Activated T-cell treated with anti-CD3 and anti-CD28 coated beads, Interleukin-2, amount 50 U/mL, for 72 hours (primary cell): ENCODE measurements around the gene FHDC1. TPM values are rescaled to one million over a fixed set of nuclear protein-coding genes. Genes with fewer than 3 reads are reported as not detected.

Experiments used
- ATAC-seq, 2 donors: fragments of 150-1000 bp; cut with Tn5 transposase; replicated peaks in 1 of 2; 2 replicates each; pipeline ENCODE4 v1.10.0; 2021; ENCODE audit warnings: moderate library complexity in 2 of 2, mild to moderate bottlenecking in 1 of 2
- DNase-seq, 2 donors: peaks; one replicate each; pipeline ENCODE4 v3.0.0; 2021 to 2022; ENCODE audit warnings: mixed read lengths in 1 of 2
- H3K27ac Mint-ChIP-seq: one replicate; pipeline ENCODE4 v1.8.0; 2022; ENCODE audit warnings: mild to moderate bottlenecking, moderate library complexity, mixed read lengths
- H3K27me3 Mint-ChIP-seq: one replicate; pipeline ENCODE4 v1.8.0; 2022; ENCODE audit warnings: low read depth, mixed read lengths
- H3K36me3 Mint-ChIP-seq, 2 donors: one replicate each; pipeline ENCODE4 v1.8.0; 2022; ENCODE audit warnings: mixed read lengths in 2 of 2, mild to moderate bottlenecking in 1 of 2; ENCODE audit not compliant: insufficient read depth in 2 of 2
- H3K4me1 Mint-ChIP-seq: one replicate; pipeline ENCODE4 v1.8.0; 2022; ENCODE audit warnings: low read depth, mixed read lengths
- H3K4me3 Mint-ChIP-seq, 2 donors: one replicate each; pipeline ENCODE4 v1.8.0; 2022; ENCODE audit warnings: mild to moderate bottlenecking in 2 of 2, mixed read lengths in 2 of 2, moderate library complexity in 2 of 2
- H3K9me3 Mint-ChIP-seq, 2 donors: one replicate each; pipeline ENCODE4 v1.8.0; 2022; ENCODE audit warnings: mixed read lengths in 2 of 2
- total RNA-seq, 2 donors: library from RNA; stranded (reverse); gene quantifications; one replicate each; pipeline ENCODE4 v1.2.3, GENCODE V29; 2022

FHDC1 gene
- total RNA-seq, 2 donors from 2014 or later = 0.10 to 0.14 TPM

DNA sequence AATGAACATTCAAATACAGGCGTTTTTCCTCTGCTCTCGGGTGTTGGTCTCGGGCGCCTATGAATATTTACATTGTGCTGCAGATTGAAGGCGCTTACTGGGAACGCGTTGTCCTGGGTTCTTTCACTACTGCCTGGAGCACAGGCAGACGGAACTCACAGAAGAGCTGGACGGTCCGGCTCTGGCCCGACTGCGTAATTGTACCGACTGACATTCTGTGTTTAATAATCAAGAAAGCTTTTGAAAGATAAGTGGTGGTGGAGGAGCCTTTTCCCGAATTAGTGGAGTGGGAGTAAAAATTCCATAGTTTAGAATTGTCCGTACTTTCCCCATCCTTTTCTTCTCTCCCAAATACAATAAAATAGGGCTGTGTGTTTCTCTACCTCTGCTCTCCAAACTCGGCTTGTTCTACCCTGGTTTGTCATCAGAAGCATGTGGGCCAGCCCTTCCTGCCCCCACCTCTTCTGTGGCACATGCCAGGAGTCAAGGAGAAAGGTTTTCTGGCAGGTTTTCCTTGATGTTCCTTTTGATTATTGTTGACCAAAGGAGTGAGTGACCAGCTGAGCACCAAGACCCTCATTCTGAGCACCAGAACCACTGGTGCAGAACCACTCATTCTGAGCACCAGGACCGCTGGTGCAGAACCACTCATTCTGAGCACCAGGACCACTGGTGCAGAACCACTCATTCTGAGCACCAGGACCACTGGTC is 2.3 kb downstream of the FHDC1 start:
- H3K9me3 Mint-ChIP-seq = no peaks in the 10 kb centered on the region
- H3K27ac Mint-ChIP-seq = no peak overlapping the region
- H3K27me3 Mint-ChIP-seq = peaks cover 59% of the 10 kb centered on the region
- DNase-seq (no peak), ATAC-seq (no peak)
- peak overlapping the region; percentile 72 to 93 for H3K4me3 Mint-ChIP-seq
- peaks cover 23% of the 10 kb centered on the region for H3K4me1 Mint-ChIP-seq
- peaks cover 0 to 2% of the 10 kb centered on the region in 2 donors for H3K36me3 Mint-ChIP-seq

DNA sequence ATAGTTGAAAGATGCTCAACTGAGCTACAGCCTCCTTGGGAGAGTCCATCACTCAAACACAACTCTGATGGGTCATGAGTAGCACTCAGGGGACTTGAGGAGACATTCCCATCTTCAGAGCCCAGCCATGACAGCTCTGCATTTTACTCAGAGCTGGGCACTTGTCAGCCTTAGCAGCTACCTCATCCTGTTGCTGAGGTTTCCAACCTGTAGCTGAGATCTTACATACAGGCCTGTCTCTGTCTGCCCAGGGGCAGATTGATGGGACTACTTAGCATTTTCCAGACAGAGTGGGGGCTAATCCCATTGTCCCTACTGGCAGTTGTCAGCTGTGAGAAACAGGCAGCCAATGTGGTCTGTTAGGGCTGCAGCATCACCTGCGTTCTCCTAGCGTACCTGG is 3.5 kb downstream of the FHDC1 start:
- ATAC-seq (no peak), DNase-seq (no peak)
- H3K27me3 Mint-ChIP-seq = peaks cover 46% of the 10 kb centered on the region
- no peaks in the 10 kb centered on the region for H3K9me3 Mint-ChIP-seq
- peaks cover 0 to 2% of the 10 kb centered on the region in 2 donors for H3K36me3 Mint-ChIP-seq
- H3K4me1 Mint-ChIP-seq = peaks cover 21% of the 10 kb centered on the region
- H3K27ac Mint-ChIP-seq = no peak overlapping the region
- H3K4me3 Mint-ChIP-seq = no peak overlapping the region

- Mint-ChIP-seq H3K27ac (no peak overlapping the region), H3K27me3 (peaks cover 38% of the 10 kb centered on the region), H3K4me3 (no peak overlapping the region), H3K4me1 (peaks cover 12% of the 10 kb centered on the region), H3K9me3 (no peaks in the 10 kb centered on the region), H3K36me3 (peaks cover 0 to 2% of the 10 kb centered on the region in 2 donors)
- DNase-seq = no peak
- ATAC-seq = no peak
Measured at GRCh38 chr4:152940461-152940860, 4.3 kb downstream of the FHDC1 start.

DNA sequence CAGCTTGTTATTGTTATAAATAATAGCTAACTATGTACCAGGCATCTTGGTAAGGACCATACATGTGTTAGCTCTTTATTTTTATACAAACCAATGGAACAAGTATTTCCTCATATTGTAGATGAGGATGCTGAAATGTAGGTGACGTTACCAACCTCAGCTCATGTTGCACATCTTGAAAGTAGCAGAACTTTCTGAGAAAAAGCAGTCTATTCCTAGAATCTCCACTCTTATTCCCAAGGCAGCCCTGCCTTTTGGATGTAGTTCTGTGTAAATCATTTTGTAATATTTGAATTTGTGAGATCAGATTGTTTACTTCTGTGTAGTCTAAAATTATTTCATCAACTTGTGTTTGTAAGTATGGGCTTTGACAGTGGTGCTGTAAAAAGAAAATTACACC is 5.3 kb downstream of the FHDC1 start:
- Mint-ChIP-seq H3K27me3 (peaks cover 36% of the 10 kb centered on the region), H3K9me3 (no peaks in the 10 kb centered on the region), H3K27ac (no peak overlapping the region), H3K4me3 (no peak overlapping the region), H3K4me1 (peaks cover 9% of the 10 kb centered on the region), H3K36me3 (peaks cover 0 to 2% of the 10 kb centered on the region in 2 donors)
- ATAC-seq (no peak), DNase-seq (no peak)

- H3K27ac Mint-ChIP-seq = no peak overlapping the region
- peaks cover 43% of the 10 kb centered on the region for H3K27me3 Mint-ChIP-seq
- H3K4me3 Mint-ChIP-seq = no peak overlapping the region
Measured at GRCh38 chr4:152942346-152942745, 6.2 kb downstream of the FHDC1 start.

DNA sequence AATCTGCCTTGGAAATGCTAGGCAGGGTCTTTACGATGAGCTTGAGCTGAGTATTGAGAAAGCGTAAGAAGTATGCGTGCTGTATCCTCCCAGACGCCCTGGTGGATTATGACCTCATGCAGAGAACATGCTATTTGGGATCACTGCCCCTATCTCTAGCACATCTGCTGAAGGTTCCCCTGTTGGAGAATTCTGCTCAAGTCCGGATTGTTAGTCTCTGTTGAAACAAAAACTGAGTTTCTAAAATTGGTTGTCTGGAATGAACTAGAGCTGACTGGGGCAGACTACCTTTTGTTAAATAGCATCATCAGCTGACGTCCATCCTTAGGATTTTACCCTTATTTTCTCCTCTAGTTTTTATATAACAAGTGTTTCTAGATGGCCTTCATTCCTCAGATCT is 7.5 kb downstream of the FHDC1 start:
- no peak for ATAC-seq
- H3K27ac Mint-ChIP-seq = no peak overlapping the region
- no peaks in the 10 kb centered on the region for H3K9me3 Mint-ChIP-seq
- H3K4me3 Mint-ChIP-seq = no peak overlapping the region
- H3K36me3 Mint-ChIP-seq = no peaks in the 10 kb centered on the region
- H3K27me3 Mint-ChIP-seq = peaks cover 41% of the 10 kb centered on the region
- DNase-seq = no peak
- peaks cover under 1% of the 10 kb centered on the region for H3K4me1 Mint-ChIP-seq

More at GRCh38 chr4:152942346-152942745, 6.2 kb downstream of the FHDC1 start:
- Mint-ChIP-seq H3K9me3 (no peaks in the 10 kb centered on the region), H3K4me1 (peaks cover 9% of the 10 kb centered on the region), H3K36me3 (peaks cover 0 to 2% of the 10 kb centered on the region in 2 donors)
- ATAC-seq (no peak), DNase-seq (no peak)

DNA sequence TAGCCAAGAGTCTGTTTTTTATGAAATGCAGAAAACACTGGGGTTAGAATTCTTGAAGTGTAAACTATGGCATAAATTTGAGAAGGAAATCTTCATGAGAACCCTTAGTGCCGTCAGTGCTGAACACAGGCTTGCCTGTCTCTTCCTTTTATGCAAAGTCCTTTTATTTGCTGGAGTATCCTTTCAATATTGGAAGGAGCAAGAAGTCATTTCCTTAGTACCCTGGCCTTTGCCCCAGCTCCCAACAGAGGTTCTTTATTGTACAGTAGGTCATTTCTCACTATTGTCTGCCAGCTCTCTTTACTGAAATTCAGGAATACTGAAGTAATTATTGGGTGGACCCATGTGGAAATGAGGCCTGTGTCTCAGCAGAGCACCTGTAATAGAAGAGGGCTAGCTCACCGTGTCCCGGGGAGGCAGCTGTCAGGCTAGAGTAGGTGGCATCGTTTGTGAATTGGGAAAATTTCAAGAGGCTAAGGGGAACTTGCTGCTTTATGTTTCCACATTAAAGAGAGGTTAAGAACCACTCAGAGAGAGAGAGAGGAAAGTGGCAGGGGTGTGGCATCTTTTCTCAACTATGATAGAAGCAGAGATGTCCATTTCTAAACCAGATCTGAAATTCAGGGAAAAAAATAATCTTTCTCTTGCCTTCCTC is 8.7 kb downstream of the FHDC1 start:
- Mint-ChIP-seq H3K27ac (no peak overlapping the region), H3K4me3 (no peak overlapping the region), H3K4me1 (no peaks in the 10 kb centered on the region)

GRCh38 chr4:152945639-152946038 is 9.5 kb downstream of the FHDC1 start:
- Mint-ChIP-seq H3K4me3 (no peak overlapping the region), H3K27ac (no peak overlapping the region), H3K9me3 (no peaks in the 10 kb centered on the region), H3K27me3 (peaks cover 21% of the 10 kb centered on the region), H3K36me3 (no peaks in the 10 kb centered on the region), H3K4me1 (no peaks in the 10 kb centered on the region)
- DNase-seq (no peak), ATAC-seq (no peak)

More for the DNA sequence above, 8.7 kb downstream of the FHDC1 start:
- ATAC-seq (no peak), DNase-seq (no peak)
- Mint-ChIP-seq H3K36me3 (no peaks in the 10 kb centered on the region), H3K9me3 (no peaks in the 10 kb centered on the region), H3K27me3 (peaks cover 30% of the 10 kb centered on the region)

DNA sequence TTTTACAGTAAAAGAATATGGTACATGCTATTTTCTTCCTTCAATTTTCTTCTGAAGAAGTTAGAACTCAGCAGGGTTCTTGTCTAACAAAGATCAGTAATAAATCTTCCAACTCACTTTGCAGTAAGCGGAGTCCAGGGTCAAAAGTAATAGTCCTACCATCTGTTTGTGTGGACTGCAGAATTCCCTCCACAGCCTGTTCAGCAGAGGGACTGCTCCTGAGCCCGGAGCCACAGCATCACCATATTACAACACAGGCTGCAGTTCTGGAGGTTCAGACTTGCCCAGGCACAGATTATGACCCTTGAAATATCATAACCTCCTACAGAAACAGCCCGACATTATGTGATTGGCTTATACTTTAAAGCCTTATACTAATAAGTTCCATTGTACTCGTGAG is 10.3 kb downstream of the FHDC1 start:
- Mint-ChIP-seq H3K27me3 (peaks cover 21% of the 10 kb centered on the region), H3K4me1 (no peaks in the 10 kb centered on the region), H3K9me3 (no peaks in the 10 kb centered on the region), H3K4me3 (no peak overlapping the region), H3K27ac (no peak overlapping the region), H3K36me3 (no peaks in the 10 kb centered on the region)
- ATAC-seq (no peak), DNase-seq (no peak)

GRCh38 chr4:152947311-152947710 is 11.2 kb downstream of the FHDC1 start:
- DNase-seq (no peak), ATAC-seq (no peak)
- no peak overlapping the region for H3K4me3 Mint-ChIP-seq
- H3K4me1 Mint-ChIP-seq = no peaks in the 10 kb centered on the region
- H3K27ac Mint-ChIP-seq = no peak overlapping the region
- peaks cover 15% of the 10 kb centered on the region for H3K27me3 Mint-ChIP-seq
- H3K9me3 Mint-ChIP-seq = no peaks in the 10 kb centered on the region
- no peaks in the 10 kb centered on the region for H3K36me3 Mint-ChIP-seq

- H3K9me3 Mint-ChIP-seq = no peaks in the 10 kb centered on the region
- H3K27me3 Mint-ChIP-seq = peaks cover 15% of the 10 kb centered on the region
- DNase-seq (no peak), ATAC-seq (no peak)
- H3K4me3 Mint-ChIP-seq = no peak overlapping the region
- no peaks in the 10 kb centered on the region for H3K4me1 Mint-ChIP-seq
- H3K36me3 Mint-ChIP-seq = no peaks in the 10 kb centered on the region
- no peak overlapping the region for H3K27ac Mint-ChIP-seq
Measured at GRCh38 chr4:152949930-152950329, 13.8 kb downstream of the FHDC1 start.

GRCh38 chr4:152950402-152951274 is 14.5 kb downstream of the FHDC1 start:
- H3K4me1 Mint-ChIP-seq = no peaks in the 10 kb centered on the region
- H3K27me3 Mint-ChIP-seq = peaks cover 15% of the 10 kb centered on the region
- ATAC-seq (no peak), DNase-seq (no peak)
- H3K36me3 Mint-ChIP-seq = no peaks in the 10 kb centered on the region
- no peaks in the 10 kb centered on the region for H3K9me3 Mint-ChIP-seq
- no peak overlapping the region for H3K27ac Mint-ChIP-seq
- H3K4me3 Mint-ChIP-seq = no peak overlapping the region

DNA sequence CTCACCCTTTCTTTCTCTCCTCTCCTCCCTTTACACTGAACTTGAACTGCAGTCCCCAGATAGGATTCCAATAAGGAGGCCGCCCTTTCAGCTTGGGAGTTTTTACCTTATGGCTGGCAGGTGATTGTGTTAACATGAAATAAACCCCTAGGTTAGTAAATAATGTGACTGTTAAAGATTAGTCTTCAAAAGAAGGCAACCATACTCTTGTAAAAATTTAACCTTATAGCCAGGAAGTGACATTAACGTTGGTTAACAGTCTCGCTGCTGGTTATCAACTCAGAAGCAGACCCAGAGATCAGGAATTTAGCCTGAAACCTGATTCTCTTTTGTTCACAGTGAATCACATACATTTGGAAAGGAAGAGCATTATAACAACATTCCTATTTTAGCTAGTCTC is 15.2 kb downstream of the FHDC1 start:
- Mint-ChIP-seq H3K36me3 (no peaks in the 10 kb centered on the region), H3K4me3 (no peak overlapping the region), H3K4me1 (no peaks in the 10 kb centered on the region), H3K9me3 (no peaks in the 10 kb centered on the region), H3K27me3 (peaks cover 15% of the 10 kb centered on the region), H3K27ac (no peak overlapping the region)
- no peak for DNase-seq
- no peak for ATAC-seq
